Measurements from ENCODE around the gene CGB3.
"Not testable (repeated sequence)": the region's sequence is repeated elsewhere in the genome, so short reads cannot be mapped to it uniquely, and the experiment has no call there.

The CGB3 gene

DNA sequence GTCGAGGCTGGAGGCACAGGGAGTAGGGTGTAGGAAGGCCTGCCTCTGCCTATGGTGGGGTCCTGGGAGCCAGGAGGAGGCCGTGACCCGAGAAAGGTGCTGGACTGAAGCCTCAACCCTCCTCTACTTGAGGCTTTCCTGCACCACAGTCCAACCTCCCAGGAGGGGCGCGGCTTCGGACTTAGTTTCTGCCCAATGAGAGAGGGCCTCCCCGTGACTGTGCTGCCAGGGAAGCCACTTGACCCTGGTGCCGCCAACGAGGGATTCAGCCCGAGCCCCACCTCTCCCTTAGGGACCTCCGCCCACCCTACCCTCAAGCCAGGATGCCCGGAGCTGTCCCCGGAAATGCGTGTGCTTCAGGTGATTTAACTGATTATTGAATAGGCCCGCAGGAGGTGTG, at the start of gene CGB3:
CGB3 (minus strand) TSS at position 101 of the 400 bp plus-strand sequence. CDS start 362 bp downstream, outside the sequence.
- not testable (repeated sequence) for DNase-seq

DNA sequence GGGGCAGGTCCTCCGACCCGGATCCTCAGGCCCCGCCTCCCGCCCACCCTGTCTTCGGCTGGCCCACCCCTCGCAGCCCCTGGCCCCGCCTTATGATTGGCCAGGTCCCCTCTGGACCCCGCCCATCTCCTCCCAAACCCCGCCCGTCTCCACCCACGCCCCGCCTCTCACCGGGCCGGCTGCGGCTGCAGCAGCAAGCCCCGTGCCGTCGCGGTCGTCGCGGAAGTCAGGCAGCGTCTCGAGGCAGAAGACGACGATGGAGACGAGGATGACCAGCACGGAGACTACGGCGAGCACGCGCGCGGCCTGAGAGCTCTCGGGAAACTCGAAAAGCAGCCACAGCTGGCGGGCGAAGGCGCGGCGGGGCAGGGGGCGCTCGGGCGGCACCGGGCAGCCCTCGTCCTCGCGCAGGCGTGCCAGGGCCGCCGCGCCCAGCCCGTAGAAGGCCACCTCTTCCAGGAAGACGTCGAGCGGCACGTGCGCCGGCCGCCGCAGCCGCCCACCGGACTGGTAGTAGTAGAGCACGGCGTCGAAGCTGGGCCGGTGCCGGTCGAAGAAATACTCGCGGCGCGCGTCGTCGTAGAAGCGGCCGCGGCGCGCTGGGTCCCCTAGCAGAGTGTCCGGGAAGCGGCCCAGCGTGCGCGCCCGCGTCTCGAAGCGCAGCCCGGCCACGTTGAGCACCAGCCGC, 47.9 kb upstream of the CGB3 start:
- no peak for DNase-seq

DNA sequence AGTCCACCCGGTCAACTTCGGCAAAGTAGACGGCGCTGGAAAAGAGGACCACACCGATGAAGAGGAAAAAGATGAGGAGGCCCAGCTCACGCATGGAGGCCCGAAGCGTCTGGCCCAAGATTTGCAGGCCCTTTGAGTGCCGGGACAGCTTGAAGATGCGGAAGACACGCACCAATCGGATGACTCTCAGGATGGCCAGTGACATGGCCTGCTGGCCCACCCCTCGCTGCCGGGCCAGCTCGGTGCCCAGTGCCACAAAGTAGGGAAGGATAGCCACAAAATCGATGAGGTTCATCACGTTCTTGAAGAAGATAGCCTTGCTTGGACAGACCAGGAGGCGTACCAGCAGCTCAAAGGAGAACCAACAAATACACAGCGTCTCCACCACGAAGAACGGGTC, 46.3 kb upstream of the CGB3 start:
- no peak for DNase-seq

DNA sequence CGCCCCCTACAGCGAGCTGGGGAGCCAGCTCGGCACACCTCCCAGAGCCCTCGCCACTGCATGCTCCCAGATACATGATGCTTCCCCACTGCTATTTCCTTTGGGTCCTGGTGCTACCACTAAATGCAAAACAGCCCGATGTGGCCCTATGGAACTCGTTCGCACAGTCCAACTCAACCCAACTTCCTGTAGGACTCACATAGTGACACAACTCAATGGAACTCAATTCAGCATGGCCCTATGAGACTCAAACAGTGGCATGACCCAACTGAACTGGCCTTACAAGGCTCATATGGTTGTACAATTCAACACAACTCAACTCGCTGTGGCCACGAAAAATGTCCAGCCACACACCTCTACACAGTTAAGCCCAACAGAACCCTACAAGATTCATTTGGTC, 44.9 kb upstream of the CGB3 start:
- no peak for DNase-seq

DNA sequence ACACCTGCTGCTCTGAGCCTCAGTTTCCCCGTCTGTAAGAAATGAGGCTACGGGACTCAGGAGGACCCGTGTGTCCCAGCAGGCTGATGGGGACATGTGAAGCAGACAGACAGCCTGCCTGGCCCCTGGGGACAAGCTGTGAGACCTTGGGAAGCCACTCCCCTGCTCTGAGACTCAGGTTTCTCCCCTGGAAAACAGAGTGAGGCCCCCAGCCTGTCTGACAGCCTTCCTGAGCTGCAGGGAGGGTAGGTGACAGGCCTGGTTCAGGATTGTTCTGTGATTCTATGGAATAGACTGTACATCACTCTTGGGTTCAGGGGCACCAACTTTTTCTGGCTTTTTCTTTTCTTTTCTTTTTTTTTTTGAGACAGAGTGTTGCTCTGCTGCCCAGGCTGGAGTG, 43.4 kb upstream of the CGB3 start:
- no peak for DNase-seq

DNA sequence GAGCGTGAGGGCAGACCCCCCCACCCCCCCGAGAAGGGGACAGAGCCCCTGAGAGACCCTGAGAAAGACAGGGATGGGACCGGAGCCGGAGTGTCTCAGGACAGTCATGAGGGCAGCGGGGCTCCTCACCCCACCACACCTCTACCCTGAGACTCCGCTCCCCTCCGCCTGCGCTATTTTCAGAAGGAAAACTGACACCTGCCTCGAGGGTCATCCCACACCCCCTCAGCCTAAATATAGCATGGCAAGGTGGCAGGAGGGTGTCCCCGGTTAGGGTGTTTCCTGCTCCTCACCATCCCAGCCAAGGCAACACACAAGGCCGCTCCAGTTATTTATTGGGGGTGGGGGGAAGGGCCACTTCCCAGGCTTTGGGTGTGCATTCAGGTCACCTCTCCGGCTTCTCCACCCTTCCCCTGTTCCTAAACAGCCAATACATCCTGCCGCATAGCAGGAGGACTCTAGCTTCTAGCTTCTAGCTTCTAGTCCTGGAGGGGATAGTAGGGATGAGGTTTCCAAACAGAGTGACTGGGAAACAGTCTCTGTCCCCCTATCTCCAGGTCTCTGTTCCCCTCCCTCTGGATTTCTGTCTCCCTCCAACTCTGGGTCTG, 41.9 kb upstream of the CGB3 start:
- DNase-seq, result no peak

DNA sequence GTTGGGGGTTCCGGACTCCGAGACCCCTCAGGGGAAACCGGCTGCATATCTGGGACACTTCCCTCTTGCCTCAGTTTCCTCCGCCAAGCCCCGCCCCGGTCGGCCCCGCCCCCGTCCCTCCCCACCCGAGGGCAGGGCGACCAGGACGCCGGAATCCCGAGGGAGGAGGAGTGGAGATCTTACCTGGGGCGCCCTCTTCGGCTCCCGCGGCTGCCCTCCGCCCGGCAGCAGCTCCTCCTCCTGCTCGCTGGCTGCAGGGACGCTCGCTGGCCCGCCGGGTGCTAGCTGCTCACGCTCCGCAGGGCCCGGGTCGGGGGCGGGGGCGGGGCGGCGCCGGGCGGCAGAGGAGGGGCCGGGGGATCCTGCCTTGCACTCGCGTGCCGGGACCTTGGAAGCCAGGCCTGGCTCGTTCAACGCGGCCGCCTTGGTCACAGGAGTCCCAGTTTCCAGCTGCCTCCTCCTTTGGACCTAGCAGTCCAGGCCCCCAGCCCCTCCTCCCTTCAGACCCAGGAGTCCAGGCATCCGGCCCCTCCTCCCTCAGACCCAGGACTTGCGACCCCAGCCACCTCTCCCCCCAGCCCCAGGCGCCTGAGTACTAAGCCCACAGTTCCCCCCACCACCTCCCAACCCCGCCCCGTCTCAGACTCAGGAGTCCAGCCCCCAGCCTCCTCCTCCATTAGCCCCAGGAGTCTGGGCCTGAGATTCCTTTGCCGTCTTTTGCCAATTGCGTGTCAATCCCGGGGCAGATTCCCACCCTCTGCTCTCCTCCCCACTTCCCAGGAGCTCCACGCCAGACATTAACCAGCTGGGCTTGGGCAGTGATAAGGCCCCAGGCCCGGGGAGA, 40.9 kb upstream of the CGB3 start, which contains the start of gene NTF4:
NTF4 (minus strand) TSS at position 51 of the 844 bp plus-strand sequence. CDS start 2,821 bp downstream, outside the sequence.
- no peak for DNase-seq

DNA sequence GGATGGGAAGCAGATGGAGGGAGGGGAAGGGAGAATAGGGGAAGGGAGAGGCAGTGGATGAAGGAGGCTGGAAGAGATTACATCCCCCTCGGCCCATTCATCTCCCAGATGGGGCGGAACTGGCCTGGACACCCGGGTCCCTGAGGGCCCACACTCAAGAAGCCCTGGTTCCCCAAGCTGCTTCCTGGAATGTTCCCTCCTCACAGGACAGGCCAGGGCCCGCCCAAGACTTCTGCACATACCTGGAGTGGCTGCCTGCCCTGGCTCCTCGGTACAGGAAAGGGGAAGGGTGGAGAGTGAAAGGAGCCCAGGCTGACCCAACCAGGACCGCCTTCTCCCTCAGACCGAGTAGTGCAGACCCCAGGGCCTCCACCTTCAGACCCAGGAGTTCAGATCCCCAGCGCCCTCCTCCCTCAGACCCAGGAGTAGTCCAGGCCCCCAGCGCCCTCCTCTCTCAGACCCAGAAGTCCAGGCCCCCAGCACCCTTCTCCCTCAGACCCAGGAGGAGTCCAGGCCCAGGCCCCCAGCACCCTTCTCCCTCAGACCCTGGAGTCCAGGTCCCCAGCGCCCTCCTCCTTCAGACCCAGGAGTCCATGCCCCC, 40.0 kb upstream of the CGB3 start:
- no peak for DNase-seq

DNA sequence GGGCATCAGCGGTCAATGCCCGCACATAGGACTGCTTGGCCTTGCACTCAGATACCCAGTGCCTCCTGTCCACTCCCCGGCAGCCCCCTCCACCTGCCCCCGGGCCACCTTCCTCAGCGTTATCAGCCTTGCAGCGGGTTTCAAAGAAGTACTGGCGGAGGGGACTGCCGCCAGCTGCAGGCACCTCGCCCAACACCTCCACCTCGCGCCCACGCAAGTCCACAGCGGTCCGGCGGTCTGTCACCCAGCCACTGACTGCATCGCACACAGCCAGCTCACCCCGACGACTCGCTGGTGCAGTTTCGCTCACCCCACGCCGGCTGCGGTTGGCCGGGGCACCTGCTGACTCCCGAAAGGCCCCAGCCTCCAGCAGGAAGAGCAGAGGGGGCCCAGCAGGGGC, 37.3 kb upstream of the CGB3 start:
- DNase-seq, result no peak

DNA sequence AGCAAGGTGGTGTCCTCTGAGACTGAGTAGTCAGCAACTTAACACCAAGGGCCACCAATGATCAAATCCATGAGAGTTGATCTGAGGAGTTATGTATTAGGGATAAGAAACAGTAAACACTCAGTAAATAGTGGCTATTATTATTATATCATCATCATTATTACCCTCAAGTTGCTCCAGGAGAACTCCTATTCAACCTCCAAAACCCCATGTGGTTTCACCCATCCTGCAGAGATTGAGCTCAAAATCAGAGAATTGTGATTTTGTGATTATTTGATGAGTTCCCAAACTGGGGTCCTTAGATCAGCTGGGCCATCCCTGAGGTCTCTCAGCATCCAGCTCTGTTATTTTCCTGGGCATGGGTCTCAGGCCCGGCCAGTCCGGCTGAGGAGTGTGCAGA, 36.9 kb upstream of the CGB3 start:
- no peak for DNase-seq

DNA sequence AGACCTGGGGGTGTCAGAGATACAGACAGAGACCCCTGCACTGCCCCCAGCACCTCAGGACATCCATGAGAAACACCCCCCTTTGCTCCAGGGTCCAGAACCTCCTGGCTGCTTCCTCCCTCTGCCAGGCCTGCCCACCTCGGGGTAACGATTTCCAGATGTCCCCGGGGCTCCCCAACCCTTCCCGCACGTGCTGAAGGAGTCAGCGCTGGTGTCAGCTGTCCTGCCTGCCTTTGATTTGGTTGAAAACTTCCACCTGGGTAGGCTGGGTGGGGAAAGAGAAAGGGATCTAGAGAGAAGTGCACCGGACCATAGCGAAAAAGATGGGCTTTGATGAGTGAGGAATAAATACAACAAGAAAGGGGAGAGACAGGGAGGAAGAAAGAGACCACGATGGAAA, 34.9 kb upstream of the CGB3 start:
- no peak for DNase-seq

DNA sequence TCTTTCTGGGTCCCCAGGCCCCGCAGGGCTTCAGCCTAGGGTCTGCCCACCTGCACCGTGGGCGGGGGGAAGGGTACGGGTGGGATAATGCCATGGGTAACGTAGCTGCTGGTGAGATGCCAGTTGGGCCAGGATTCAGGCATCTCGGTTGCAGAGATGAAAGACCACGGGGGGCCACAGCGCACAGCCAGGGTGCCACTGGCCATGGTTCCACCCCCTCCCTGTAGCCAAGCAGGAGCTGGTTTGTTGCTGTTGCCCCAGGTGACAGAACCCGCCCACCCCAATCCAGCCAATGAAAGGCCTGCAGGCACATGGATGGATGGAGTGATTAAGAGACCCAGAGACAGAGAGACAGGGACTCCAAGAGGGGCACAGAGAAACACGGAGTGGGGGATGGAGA, 34.4 kb upstream of the CGB3 start:
- no peak for DNase-seq

DNA sequence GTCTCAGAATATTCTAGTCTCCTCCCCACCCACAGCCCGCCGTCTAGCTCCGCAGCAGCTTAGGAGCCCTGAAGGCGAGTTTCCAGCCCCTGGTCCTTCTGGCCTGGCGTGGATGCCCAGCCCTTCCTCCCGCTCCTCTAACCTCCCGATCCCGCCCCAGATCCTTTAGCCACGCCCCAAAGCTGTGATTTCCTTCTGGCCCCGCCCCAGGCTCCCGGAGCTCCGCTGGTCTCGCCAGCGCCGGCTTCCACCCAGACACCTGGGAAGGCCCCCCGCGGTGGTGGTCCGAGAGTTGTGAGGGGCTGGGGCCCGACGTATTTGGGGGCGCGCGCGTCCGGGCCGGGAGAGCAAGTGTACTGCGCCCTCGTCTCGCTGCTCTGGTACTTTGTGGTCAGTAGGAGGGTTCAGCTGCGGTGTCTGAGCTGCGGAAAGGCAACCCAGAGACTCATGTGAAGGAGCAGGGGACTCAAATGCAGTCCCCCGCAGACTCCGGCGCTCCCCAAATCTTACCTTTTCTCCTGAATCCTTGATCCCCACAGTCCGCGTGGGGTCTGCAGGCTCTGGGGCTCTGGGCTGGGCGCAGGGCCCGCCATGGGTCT, 33.6 kb upstream of the CGB3 start, which contains the start of gene CGB7:
CGB7 (minus strand) TSS at position 114 of the 599 bp plus-strand sequence. CDS start 2,374 bp downstream, outside the sequence.
- no peak for DNase-seq

DNA sequence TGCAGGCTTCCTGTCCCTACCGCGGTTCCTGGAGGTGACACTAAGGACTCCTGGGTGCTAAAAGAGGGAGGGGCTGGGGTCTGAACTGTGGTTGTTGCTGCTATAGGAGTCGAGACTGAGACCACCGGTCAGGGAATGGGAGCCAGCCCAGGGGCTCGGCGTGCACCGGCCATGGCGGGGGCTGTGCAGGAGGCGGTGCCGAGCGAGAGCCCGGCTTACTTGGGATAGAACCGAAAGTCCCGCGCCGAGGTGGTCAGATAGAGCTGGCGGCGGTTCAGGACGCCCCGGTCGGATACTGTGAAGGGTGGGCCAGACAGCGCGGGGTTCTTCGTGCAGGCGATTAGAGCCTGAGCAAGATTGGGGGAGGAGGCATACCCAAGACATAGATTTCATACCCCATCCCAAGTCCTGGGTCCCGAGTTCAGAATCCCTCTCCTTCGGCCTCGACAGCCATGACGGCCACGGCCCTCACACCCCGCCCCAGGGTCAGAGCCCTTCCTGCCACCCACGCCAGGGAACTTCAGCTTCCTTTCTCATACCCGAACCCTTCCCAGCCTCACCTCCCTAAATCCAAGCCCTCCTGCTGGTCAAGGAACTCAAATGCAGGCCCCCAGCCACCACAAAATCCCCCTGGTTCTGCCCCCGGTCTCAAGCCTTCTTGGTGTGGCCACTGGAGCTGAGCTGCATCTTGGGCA, 32.9 kb upstream of the CGB3 start:
- DNase-seq, result not testable (repeated sequence)

DNA sequence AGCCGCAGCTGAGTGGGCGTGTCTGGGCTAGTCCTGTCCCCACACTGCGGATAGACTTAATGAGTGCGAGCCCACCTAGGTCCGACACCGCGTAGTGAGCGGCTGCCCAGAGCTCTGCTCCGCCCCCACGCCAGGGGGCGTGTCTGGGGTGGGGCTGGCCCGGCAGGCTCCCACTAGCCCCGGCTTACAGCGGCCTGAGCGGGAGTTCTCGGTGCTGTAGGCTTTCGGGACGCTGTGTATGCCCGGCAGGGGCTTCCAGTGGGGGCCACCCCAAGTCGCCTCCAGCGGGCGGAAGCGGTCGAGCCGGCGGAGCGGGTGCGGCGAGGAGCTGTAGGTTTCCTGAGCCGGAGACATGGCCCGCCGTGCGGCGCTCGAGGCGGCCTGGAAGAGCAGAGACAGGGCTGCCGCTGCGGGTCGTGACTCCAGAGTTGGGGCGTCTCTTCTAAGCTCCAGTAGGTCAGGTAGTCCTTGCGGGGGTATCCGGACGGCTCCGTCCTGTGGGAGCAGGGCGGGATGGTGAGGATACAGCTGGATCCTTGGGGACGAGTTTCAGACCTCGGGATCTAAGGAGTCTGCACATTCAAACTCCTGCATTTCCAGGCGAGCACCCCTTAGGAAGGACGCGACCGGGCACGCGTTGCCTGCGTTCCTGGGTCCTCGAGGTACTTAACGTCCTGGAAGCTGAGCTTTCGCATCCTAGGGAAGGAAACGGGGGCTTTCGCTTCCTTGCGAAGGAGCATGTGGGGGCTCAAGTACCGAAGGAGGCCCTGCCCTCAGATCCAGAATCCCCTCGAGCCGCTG, 32.2 kb upstream of the CGB3 start:
- no peak for DNase-seq

DNA sequence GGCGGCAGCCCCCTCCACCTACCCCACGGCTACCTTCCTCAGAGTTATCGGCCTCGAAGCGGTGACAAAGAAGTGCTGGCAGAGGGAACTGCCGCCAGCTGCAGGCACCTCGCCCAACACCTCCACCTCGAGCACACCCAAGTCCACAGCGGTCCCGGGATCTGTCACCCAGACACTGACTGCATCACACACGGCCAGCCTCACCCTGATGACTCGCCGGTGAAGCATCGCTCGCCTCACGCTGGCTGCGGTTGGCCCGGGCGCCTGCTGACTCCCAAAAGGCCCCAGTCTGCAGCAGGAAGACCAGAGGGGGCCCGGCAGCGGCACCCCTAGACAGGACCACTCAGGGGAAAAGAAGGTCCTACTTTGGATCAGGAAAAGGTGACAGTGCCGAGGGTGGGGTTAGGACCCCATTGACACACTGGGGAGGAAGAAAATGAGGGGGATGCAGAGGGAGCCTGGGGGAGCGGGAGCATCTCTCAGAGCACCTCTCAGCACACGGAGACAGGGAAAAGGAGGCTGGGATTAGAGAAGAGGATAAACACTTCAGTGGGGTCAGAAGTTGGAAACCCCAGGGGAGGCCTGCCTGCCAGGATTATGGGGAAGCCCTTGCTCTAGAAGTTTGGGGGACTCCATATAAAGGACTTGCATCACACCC, 26.4 kb upstream of the CGB3 start:
- not testable (repeated sequence) for DNase-seq

DNA sequence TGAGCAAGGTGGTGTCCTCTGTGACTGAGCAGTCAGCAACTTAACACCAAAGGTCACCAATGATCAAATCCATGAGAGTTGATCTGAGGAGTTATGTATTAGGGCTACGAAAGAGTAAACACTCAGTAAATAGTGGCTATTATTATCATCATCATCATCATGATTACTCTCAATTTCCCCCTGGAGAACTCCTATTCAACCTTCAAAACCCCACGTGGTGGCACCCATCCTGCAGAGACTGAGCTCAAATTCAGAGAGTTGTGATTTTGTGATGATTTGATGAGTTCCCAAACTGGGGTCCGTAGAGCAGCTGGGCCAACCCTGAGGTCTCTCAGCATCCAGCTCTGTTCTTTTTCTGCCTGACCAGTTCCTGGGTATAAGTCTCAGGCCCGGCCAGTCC, 25.7 kb upstream of the CGB3 start:
- not testable (repeated sequence) for DNase-seq

DNA sequence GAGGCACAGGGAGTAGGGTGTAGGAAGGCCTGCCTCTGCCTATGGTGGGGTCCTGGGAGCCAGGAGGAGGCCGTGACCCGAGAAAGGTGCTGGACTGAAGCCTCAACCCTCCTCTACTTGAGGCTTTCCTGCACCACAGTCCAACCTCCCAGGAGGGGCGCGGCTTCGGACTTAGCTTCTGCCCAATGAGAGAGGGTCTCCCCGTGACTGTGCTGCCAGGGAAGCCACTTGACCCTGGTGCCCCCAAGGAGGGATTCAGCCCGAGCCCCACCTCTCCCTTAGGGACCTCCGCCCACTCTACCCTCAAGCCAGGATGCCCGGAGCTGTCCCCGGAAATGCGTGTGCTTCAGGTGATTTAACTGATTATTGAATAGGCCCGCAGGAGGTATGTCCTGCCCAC, 24.9 kb upstream of the CGB3 start, which contains the start of gene CGB8:
CGB8 (minus strand) TSS at position 101 of the 400 bp plus-strand sequence. CDS start 372 bp downstream, outside the sequence.
- not testable (repeated sequence) for DNase-seq

DNA sequence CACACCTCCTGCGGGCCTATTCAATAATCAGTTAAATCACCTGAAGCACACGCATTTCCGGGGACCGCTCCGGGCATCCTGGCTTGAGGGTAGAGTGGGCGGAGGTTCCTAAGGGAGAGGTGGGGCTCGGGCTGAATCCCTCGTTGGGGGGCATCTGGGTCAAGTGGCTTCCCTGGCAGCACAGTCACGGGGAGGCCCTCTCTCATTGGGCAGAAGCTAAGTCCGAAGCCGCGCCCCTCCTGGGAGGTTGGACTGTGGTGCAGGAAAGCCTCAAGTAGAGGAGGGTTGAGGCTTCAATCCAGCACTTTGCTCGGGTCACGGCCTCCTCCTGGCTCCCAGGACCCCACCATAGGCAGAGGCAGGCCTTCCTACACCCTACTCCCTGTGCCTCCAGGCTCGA, 19.4 kb upstream of the CGB3 start, which contains the start of gene CGB5:
CGB5 (plus strand) TSS at position 301 of the 400 bp plus-strand sequence. CDS start 362 bp downstream, outside the sequence.
- not testable (repeated sequence) for DNase-seq

DNA sequence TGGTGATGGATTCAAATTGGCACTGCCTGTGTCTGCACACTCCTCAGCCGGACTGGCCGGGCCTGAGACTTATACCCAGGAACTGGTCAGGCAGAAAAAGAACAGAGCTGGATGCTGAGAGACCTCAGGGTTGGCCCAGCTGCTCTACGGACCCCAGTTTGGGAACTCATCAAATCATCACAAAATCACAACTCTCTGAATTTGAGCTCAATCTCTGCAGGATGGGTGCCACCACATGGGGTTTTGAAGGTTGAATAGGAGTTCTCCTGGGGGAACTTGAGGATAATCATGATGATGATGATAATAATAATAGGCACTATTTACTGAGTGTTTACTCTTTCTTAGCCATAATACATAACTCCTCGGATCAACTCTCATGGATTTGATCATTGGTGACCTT, 18.5 kb upstream of the CGB3 start:
- DNase-seq, result not testable (repeated sequence)

Measured in NCI-H1436 treated with DMSO at 0.1 percent for 48 hours (cell line).